ENCODE measurements around the gene FRG2.
"Not testable (repeated sequence)": the region's sequence is repeated elsewhere in the genome, so short reads cannot be mapped to it uniquely, and the experiment has no call there.

FRG2 gene

GRCh38 chr4:190015538-190016368 is 11.3 kb downstream of the FRG2 start:
- no peak for DNase-seq

GRCh38 chr4:190014771-190015537 is 12.1 kb downstream of the FRG2 start:
- no peak for DNase-seq

- not testable (repeated sequence) for DNase-seq
These were observed 37.1 kb downstream of the FRG2 start for GRCh38 chr4:189989941-189990340.

- no peak for DNase-seq
These were observed 38.1 kb downstream of the FRG2 start for GRCh38 chr4:189988877-189989431.

- not testable (repeated sequence) for DNase-seq
These were observed 41.3 kb downstream of the FRG2 start for GRCh38 chr4:189985651-189986243.

- DNase-seq: not testable (repeated sequence)
These were observed 42.4 kb downstream of the FRG2 start for GRCh38 chr4:189984661-189985060.

GRCh38 chr4:189983916-189984526 is 43.0 kb downstream of the FRG2 start:
- not testable (repeated sequence) for DNase-seq

GRCh38 chr4:189981970-189982369 is 45.1 kb downstream of the FRG2 start:
- DNase-seq: no peak

- not testable (repeated sequence) for DNase-seq
These were observed 46.8 kb downstream of the FRG2 start for GRCh38 chr4:189980292-189980691.

- DNase-seq: no peak
These were observed 47.6 kb downstream of the FRG2 start for GRCh38 chr4:189979196-189980047.
